MG63 (cell line): ENCODE results near the gene SART3. TPM values are rescaled to one million over a fixed set of nuclear protein-coding genes. Genes with fewer than 3 reads are reported as not detected.
A peak's percentile ranks its signal among the peaks of the same experiment; 100 is the strongest.
"Not testable (repeated sequence)": the region's sequence is repeated elsewhere in the genome, so short reads cannot be mapped to it uniquely, and the experiment has no call there.

ENCODE experiments used
- DNase-seq: peaks from one replicate; pipeline ENCODE4 v3.0.0-alpha.2; 2020
- H3K27me3 ChIP-seq: fragments of 250-450 bp; sonication (Bioruptor Pico); 2 replicates; pipeline ENCODE4 v1.5.1; 2020; ENCODE audit warnings: mild to moderate bottlenecking, moderate library complexity
- H3K36me3 ChIP-seq: fragments of 250-450 bp; sonication (Bioruptor Pico); 2 replicates; pipeline ENCODE4 v1.5.1; 2020; ENCODE audit warnings: mild to moderate bottlenecking, moderate library complexity
- H3K4me3 ChIP-seq: fragments of 250-450 bp; sonication (Bioruptor Pico); 2 replicates; pipeline ENCODE4 v1.5.1; 2020; ENCODE audit warnings: mild to moderate bottlenecking, moderate library complexity
- H3K9me3 ChIP-seq: fragments of 250-450 bp; sonication (Bioruptor Pico); 2 replicates; pipeline ENCODE4 v1.5.1; 2020; ENCODE audit warnings: mild to moderate bottlenecking, moderate library complexity
- total RNA-seq: library from RNA; depleted of rRNA; stranded (reverse); fragments of >200 nt; shearing (Covaris generic); gene quantifications from 2 replicates; pipeline ENCODE4 v1.2.3, GENCODE V29; 2014; ENCODE audit warnings: low replicate concordance

Gene SART3
- total RNA-seq, 1 experiment from 2014 or later: 27.6 TPM

- H3K36me3 ChIP-seq: peaks cover 14% of the 10 kb centered on the region
- no peak overlapping the region for H3K4me3 ChIP-seq
- H3K9me3 ChIP-seq: no peaks in the 10 kb centered on the region
- H3K27me3 ChIP-seq: no peaks in the 10 kb centered on the region
- no peak for DNase-seq
These were observed 39.2 kb upstream of the SART3 start for GRCh38 chr12:108599948-108600701.

GRCh38 chr12:108599541-108599940 is 38.6 kb upstream of the SART3 start:
- no peak overlapping the region for H3K4me3 ChIP-seq
- H3K36me3 ChIP-seq: peaks cover 14% of the 10 kb centered on the region
- no peaks in the 10 kb centered on the region for H3K9me3 ChIP-seq
- DNase-seq: no peak
- H3K27me3 ChIP-seq: no peaks in the 10 kb centered on the region

GRCh38 chr12:108598553-108599250 is 37.7 kb upstream of the SART3 start:
- peaks cover 16% of the 10 kb centered on the region for H3K36me3 ChIP-seq
- DNase-seq: no peak
- H3K4me3 ChIP-seq: peak overlapping the region; percentile 58
- H3K9me3 ChIP-seq: no peaks in the 10 kb centered on the region
- H3K27me3 ChIP-seq: no peaks in the 10 kb centered on the region

- H3K27me3 ChIP-seq: no peaks in the 10 kb centered on the region
- H3K4me3 ChIP-seq: peak within 1 kb of the TSS; percentile 58
- peak; percentile 69 for DNase-seq
- H3K36me3 ChIP-seq: peaks cover 24% of the 10 kb centered on the region
- no peaks in the 10 kb centered on the region for H3K9me3 ChIP-seq
These were observed 36.8 kb upstream of the SART3 start, which contains the start of gene TMEM119 for GRCh38 chr12:108597559-108598471. TSS of gene TMEM119 (minus strand) at chr12:108598084. CDS start at chr12:108592383, 5,701 bp downstream.

- H3K4me3 ChIP-seq: peak overlapping the region; percentile 58
- no peaks in the 10 kb centered on the region for H3K9me3 ChIP-seq
- no peak for DNase-seq
- no peaks in the 10 kb centered on the region for H3K27me3 ChIP-seq
- H3K36me3 ChIP-seq: peaks cover 27% of the 10 kb centered on the region
These were observed 36.0 kb upstream of the SART3 start for GRCh38 chr12:108596854-108597558.

- Histone ChIP-seq H3K27me3 (no peaks in the 10 kb centered on the region), H3K36me3 (peaks cover 31% of the 10 kb centered on the region), H3K9me3 (no peaks in the 10 kb centered on the region), H3K4me3 (peak overlapping the region; percentile 58)
- DNase-seq: no peak
These were observed 35.0 kb upstream of the SART3 start for GRCh38 chr12:108595711-108596647.

GRCh38 chr12:108594960-108595710 is 34.2 kb upstream of the SART3 start:
- Histone ChIP-seq H3K9me3 (no peaks in the 10 kb centered on the region), H3K36me3 (peaks cover 31% of the 10 kb centered on the region), H3K27me3 (no peaks in the 10 kb centered on the region), H3K4me3 (peak overlapping the region; percentile 58)
- DNase-seq: no peak

- no peaks in the 10 kb centered on the region for H3K27me3 ChIP-seq
- DNase-seq: no peak
- H3K4me3 ChIP-seq: no peak overlapping the region
- H3K9me3 ChIP-seq: no peaks in the 10 kb centered on the region
- H3K36me3 ChIP-seq: peaks cover 31% of the 10 kb centered on the region
These were observed 33.4 kb upstream of the SART3 start for GRCh38 chr12:108594323-108594903.

- no peak overlapping the region for H3K4me3 ChIP-seq
- no peaks in the 10 kb centered on the region for H3K27me3 ChIP-seq
- H3K36me3 ChIP-seq: peaks cover 31% of the 10 kb centered on the region
- H3K9me3 ChIP-seq: no peaks in the 10 kb centered on the region
- no peak for DNase-seq
These were observed 31.3 kb upstream of the SART3 start for GRCh38 chr12:108592033-108592909.

- peaks cover 26% of the 10 kb centered on the region for H3K36me3 ChIP-seq
- no peak overlapping the region for H3K4me3 ChIP-seq
- H3K27me3 ChIP-seq: no peaks in the 10 kb centered on the region
- no peaks in the 10 kb centered on the region for H3K9me3 ChIP-seq
- DNase-seq: no peak
These were observed 30.5 kb upstream of the SART3 start for GRCh38 chr12:108591267-108591980.

- H3K9me3 ChIP-seq, H3K27me3 ChIP-seq, DNase-seq, H3K4me3 ChIP-seq: not testable (repeated sequence)
- peaks cover 19% of the 10 kb centered on the region for H3K36me3 ChIP-seq
These were observed 29.5 kb upstream of the SART3 start for GRCh38 chr12:108590463-108590862.

- no peak for DNase-seq
- H3K4me3 ChIP-seq: no peak overlapping the region
- H3K9me3 ChIP-seq: no peaks in the 10 kb centered on the region
- no peaks in the 10 kb centered on the region for H3K27me3 ChIP-seq
- H3K36me3 ChIP-seq: peaks cover 17% of the 10 kb centered on the region
These were observed 28.9 kb upstream of the SART3 start for GRCh38 chr12:108589840-108590229.
